Epidermal melanocyte (primary cell): Measurements from ENCODE around the gene RHOA.

ENCODE experiments used
- DNase-seq: peaks from one replicate; pipeline ENCODE4 v3.0.0; 2011; ENCODE audit warnings: low spot score; ENCODE audit not compliant: insufficient read length

Gene RHOA

DNA sequence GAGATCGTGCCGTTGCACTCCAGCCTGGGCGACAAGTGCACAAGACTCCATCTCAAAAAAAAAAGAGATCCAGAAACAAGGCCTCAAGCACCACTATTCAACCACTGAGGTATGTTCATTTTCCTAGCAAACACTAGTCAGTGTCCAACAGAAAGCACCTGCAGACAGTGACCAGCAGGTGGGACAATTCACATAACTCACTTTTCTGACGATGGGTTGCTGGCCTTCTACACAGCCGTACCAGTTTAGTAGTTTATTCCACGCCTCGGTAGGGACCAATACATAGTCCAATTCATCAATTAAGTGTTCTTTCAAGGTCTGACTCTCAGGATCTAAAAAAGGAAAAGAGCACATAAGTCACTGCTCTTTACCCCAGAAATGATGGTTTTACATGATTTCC is 84.3 kb downstream of the RHOA start:
- no peak for DNase-seq

DNA sequence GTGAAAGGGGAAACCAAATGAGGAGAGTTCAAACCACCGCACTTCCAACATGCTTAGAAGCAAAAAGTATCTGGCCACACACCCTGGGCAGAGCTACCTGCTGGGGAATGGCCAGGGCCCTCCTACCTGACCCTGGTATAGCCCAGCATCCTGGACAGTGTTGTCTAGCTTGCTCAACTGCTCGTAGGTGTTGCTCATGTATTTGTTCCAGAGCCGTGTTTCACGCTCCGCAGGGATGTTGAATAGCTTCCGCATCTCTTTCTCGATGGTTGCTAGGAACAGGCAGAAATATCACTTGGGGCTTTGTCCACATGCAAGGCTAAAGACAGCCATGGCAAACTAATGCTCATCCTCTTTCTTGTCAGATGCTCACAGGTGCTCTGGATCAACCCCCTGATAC is 87.0 kb downstream of the RHOA start:
- no peak for DNase-seq

DNA sequence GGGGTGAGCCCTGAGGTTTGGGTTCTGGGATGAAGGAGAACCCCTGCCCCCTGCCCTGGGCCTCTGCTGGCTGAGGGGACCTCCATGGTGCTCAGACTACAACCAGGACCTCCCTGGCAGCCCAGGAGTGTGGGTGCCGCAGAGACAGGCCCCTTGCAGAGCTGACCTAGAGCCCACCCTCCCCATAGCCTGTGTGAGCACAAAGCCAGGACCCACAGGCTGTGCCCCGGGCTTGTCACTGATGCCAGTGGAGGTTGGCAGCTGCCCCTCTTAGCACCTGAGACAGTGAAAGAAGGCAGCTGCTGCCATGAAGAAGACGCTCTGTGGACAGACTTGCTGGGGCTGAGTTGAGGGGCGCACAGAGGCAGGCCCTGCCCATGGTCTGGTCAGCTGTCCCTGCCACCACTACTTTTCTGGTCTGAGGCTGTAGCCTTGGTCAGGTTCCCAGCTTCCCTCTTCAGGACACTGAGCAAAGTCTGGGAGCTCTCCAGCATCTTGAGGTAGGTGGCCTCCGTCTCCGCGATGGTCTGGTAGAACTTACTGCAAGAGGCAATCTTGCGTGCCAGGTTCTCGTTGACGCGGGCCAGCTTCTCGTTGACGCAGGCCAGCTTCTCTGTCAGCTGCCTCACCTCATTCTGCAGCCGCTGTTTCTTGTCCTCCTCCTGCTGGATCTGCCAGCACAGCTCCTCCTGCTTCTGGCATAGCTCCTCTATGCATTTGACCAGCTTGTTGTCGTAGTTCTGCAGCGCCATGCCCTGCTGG is 94.9 kb downstream of the RHOA start:
- no peak for DNase-seq

DNA sequence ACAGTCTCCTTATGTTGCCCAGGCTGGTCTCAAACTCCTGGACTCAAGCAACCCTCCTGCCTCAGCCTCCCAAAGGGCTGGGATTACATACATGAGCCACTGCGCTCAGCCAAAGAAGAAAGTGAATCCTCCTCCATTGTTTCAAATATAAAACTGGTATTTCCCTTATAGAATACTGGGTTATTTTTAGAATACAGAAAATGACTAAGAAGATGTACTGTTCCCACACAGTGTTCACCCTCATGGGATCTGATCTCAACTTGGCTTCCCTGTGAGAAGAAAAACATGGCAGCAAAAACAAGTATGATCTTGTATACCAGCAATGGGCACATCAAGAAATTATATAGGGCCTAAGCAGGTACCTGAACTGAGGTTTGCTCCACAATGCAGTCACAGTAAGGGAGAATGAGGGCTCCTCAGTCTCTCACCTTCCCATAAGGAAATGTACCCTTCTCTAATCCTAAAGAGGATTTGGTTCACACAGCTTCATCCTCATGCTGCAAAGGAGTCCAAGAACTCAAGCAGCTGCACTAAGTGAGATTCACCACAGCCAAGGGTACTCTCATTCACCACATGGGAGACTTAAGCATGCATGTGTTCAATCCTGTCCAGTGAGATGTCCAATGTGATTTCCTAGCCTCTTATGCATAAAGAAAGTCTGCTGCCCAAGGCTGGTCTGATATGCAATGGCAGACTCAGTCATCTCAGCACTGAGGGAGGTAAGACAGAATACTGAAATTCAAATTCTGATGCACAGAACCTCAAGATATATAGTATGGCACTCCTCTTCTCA is 97.7 kb downstream of the RHOA start:
- DNase-seq = no peak

DNA sequence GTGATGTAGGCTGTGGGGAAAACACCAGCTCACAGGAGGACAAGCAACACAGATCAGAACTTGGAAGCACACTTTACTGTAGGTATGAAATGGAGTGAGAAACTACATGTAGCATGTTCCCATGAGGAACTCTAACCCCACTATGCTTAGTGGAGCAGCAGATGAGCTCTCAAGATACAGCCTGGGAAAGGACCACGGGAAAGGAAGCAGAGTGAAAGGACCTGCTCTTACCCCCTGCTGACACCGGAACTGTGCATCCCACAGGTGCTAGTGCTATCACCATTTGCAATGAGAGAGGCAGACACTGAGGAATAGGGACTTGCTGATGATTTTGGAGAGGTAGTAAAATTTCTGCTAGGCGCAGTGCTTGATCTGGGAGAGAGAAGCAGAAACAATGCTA is 100.5 kb downstream of the RHOA start:
- DNase-seq = no peak

DNA sequence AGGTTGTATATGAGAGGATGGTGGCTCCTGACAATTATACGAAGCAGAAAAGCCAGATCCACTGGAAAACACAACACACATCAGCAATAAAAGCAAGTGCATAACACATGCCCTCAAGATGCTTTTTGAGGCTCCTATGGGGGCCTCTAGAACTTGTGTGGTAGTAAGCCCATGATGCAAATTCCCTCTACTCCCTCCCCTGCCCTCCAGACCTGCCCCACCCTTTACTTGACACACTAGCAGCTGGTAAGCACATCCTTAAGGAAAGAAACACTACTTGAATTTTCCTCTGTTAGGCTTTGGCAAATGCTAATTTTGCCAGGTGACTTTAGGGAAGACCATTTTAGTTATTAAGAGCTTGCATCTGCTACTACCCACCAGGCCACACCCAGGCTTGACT is 101.1 kb downstream of the RHOA start:
- DNase-seq = no peak
